GM12865 (cell line): ENCODE results near the gene ERF.
A peak's percentile ranks its signal among the peaks of the same experiment; 100 is the strongest.

ENCODE experiments used
- DNase-seq: peaks from one replicate; pipeline ENCODE4 v3.0.0; 2010; ENCODE audit warnings: low read depth
- H3K4me3 ChIP-seq: 2 replicates; pipeline ENCODE4 v1.5.1; 2011; ENCODE audit warnings: mild to moderate bottlenecking, low read depth, low read length, control low read depth
- CTCF ChIP-seq: IDR thresholded peaks from 2 replicates; pipeline ENCODE4 v1.5.1; 2011; ENCODE audit warnings: low read length, control low read depth, low read depth, inconsistent platforms; ENCODE audit not compliant: insufficient read depth; ENCODE audit errors: missing control alignments

ERF gene

DNA sequence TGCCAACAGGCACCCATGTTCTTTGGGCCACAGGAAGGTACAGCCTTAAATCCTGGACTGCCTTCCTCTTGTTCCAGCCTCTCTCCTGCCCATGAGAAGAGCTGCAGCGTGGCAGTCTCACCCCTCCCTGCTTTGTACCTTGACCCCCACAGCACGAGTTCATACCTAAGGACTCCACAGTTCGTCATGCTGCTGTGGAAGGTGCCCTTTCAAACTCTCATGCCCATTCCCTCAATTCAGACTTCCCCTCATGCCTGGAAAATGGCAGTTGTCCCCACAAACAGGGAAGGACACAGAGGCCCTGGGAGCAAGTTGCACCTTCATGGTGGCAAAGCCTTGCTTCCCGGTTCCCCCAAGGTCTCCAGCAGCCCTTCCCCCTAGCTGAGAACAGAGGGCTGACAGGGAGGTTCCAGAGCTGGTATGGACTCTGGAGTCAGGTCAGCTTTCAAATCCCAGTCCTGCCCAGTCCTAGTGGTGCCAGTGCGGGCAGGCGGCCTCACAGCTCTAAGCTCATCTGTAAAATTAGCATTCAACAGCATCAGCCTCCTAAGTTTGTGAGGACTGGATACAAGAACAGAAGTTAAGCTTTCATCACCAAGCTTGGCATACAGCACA is 21.1 kb downstream of the ERF start:
- TF ChIP-seq CTCF, result no peak
- H3K4me3 ChIP-seq, result no peak overlapping the region
- no peak for DNase-seq

GRCh38 chr19:42233106-42233505 is 21.8 kb downstream of the ERF start:
- DNase-seq, result no peak
- no peak for TF ChIP-seq CTCF
- H3K4me3 ChIP-seq, result no peak overlapping the region

GRCh38 chr19:42232435-42232834 is 22.5 kb downstream of the ERF start:
- TF ChIP-seq CTCF, result no peak
- H3K4me3 ChIP-seq, result no peak overlapping the region
- no peak for DNase-seq

GRCh38 chr19:42230571-42230970 is 24.4 kb downstream of the ERF start:
- TF ChIP-seq CTCF, result no peak
- DNase-seq, result no peak
- H3K4me3 ChIP-seq, result no peak overlapping the region

DNA sequence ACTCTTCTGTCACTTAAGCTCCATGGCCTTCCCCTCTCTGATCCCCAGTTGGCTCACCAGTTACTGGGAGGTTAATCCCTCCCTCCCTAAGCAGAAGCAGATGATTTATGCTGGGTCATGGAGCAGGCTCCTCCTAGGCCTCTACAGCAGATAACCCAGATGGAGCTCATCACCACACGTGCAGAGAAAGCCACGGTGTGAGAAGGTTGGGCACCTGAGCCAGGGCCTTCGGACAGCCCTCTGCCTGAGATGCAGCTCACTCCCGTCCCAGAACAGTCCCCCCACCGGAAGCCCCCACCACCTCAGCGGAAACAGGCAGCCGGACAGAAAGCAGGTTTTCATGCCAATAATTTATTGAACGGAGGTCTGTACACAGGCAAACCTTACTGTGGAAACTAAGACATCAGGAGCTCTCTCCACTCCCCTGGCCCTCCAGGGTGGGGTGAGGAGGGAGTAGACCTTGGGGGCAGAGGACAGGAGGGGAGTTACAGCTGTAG is 25.0 kb downstream of the ERF start:
- no peak overlapping the region for H3K4me3 ChIP-seq
- no peak for TF ChIP-seq CTCF
- no peak for DNase-seq

GRCh38 chr19:42229301-42229854 is 25.6 kb downstream of the ERF start:
- peak; percentile 1 for TF ChIP-seq CTCF

GRCh38 chr19:42228641-42229040 is 26.3 kb downstream of the ERF start:
- TF ChIP-seq CTCF, result no peak
- H3K4me3 ChIP-seq, result no peak overlapping the region

More at GRCh38 chr19:42229301-42229854, 25.6 kb downstream of the ERF start:
- H3K4me3 ChIP-seq, result no peak overlapping the region
- no peak for DNase-seq

More at GRCh38 chr19:42228641-42229040, 26.3 kb downstream of the ERF start:
- DNase-seq, result no peak
